ENCODE results near the gene OBSCN.

Gene OBSCN

DNA sequence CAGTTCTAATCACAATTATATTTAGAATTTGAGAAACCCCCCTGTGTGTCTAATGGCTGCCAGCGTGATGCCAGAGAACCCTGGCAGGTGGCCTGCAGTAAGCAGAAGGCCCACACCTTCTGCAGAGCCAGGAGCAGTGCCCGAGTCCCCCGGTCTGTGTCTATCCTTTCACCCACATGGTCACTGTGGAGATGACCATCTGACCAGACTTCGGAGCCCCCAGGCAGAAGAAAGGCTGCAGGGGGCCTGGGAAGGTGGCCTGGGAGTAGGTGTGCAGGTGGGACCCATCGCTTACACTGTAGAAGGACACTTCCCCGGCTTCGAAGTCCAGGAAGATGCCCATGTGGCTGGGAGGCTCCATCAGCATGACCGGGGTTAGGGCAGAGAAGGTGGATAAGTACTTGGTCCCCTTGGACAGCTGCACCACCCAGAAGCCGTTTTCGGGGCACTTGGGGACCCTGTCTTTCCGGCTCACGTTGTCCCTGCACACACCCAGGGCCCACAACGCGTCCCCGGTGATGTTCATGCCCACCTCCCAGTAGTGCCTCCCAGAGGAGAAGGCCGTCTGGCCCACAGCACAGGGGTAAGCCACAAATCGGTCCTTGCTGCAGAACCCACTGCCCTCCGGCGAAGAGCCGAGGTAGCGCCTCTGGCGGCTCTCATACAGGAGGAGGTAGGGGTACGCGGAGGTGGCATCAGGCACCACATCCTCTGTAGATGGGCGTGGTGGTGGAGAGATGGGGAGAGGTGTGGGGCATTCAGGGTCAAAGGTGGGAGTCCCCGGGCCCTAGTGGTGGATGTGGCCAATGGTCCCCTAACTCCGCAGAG lies 200.4 kb downstream of the OBSCN start:
- DNase-seq, result no peak

GRCh38 chr1:228408869-228409805 lies 201.3 kb downstream of the OBSCN start:
- DNase-seq, result no peak

- DNase-seq, result no peak
Measured at GRCh38 chr1:228410015-228410414, 202.2 kb downstream of the OBSCN start.

GRCh38 chr1:228410671-228411070 lies 202.8 kb downstream of the OBSCN start:
- no peak for DNase-seq

DNA sequence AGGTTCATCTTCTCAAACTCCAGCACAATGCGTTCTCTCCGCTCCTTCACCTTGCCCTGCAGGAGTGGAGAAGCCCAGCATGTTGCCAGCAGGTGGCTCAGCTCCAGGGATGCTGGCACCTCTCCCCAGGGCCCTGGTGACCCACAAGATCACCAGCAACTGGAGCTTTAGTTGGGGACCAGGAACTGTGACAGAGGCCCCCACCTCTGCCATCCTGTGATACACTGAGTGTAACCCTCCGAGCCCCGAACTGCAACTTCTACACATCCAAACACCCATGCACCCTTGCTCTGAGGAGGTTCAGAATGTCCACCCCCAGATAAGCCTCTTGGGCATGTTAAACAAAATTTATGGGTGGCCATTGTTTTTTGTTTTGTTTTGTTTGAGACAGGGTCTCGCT lies 203.3 kb downstream of the OBSCN start:
- DNase-seq, result no peak

DNA sequence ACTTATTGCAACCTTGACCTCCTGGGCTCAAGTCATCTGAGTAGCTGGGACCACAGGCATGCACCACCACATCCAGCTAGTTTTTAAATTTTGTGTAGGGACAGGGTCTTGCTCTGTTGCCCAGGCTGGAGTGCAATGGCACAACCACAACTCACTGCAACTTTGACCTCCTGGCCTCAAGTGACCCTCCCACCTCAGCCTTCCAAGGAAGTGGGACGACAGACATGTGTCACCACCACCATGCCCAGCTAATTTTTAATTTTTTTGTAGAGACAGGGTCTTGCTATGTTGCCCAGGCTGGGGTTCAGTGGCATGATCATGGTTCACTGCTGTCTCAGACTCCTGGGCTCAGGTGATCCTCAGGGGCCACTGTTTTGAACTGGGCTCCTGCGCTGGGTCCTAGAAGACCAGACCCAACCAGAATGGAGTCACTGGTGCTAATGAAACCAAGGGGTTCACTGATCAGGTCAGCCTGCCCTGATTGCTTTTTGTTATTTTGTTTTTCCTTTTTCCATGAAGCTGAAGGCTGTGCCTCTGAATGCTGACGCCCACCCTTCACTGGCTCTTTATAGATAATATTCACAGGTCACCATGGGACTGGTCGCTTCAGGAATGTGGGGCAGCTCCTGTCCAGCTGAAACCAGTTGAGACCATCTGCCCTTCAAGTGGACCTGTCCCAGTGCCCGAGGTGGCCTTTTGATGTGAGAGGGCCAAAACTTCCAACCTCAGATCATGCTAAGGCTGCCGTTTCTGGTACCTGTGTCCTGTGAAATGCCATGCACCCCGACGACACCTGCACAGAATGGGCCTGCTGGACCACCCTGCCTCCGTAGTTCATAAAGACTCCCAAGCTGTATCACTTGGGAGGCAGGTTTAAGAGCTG lies 203.9 kb downstream of the OBSCN start:
- no peak for DNase-seq

DNA sequence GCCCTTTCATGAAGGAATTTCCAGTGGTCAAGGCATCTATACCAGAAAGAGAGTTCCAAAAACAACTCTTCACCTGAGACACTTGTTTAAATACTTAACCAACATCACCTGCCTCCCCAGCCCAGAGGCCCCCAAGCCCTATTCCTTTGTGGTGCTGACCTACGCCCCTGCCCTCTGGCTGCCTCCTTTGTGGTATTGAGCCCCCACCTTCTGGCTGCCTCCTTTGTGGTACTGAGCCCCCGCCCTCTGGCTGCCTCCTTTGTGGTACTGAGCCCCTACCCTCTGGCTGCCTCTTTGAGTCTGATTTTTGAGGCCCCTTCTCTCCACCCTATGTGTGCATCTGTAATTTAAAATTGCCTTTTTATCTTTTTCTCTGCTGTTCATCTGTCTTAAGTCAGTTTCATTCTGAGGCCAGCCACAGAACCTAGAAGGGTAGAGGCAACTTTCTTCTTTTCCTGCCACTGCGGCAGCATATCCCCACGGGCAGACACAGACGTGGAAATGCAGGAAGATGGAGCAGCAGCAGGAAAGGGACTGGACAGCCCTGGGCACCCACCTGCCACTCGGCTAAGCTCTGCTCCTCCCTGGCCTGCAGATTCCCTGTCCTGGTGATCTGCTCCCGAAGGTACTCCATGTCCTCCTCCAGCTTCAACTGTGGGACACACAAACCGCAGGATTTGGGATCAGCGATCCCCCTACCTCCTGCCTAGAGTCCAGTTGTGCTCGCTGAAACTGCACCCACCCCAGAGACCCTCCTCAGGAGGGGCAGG lies 205.6 kb downstream of the OBSCN start:
- no peak for DNase-seq

DNA sequence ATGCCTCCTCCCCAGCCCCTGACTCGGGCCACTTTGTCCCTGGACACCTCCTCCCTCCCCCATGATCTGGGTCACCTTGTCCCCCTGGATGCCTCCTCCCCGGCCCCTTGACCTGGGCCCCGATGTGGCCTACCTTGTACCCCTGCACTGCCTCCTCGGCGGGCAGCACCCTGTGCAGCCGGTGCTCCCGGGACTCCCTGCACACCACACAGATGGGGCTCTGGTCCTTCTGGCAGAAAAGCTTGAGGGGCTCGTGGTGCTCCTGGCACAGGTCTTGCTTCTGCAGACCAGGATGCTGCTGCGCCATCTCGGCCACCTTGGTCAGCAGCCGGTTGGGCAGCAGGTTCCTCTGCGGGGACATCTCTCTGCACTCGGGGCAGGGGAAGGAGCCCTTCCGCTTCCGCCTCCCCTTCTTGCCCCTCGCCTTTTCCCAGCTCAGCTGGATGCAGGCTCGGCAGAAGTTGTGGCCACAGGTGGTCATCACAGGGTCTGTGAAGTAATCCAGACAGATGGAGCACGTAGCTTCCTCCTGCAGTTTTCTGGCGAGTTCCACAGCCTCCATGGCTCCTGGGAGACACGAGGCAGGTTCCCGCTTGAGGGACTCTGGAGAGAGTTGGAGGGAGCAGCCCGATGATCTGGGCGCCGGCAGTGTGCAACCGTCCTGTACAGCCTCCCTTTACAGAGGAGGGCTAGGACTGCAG lies 206.8 kb downstream of the OBSCN start:
- DNase-seq, result no peak

DNA sequence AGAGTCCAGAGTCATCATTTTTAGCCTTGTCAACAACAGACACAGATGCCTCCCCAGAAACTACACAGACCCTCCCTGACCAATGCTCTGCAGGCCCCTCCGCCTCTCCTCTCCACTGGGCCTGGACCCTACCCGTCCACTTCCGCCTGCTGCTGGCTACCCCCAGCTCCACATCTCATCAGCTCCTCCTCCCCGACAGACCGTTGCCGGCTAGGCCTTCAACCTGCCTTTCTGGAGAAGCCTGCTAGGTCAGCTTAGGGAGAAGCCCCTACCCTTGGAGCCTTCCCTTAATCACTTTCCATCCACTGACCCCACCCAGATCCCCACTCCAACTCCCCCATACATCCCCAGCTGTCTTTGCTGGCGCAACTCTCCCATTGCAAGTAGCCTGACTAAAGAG lies 207.4 kb downstream of the OBSCN start:
- no peak for DNase-seq

GRCh38 chr1:228415853-228416216 lies 208.0 kb downstream of the OBSCN start:
- DNase-seq, result no peak

DNA sequence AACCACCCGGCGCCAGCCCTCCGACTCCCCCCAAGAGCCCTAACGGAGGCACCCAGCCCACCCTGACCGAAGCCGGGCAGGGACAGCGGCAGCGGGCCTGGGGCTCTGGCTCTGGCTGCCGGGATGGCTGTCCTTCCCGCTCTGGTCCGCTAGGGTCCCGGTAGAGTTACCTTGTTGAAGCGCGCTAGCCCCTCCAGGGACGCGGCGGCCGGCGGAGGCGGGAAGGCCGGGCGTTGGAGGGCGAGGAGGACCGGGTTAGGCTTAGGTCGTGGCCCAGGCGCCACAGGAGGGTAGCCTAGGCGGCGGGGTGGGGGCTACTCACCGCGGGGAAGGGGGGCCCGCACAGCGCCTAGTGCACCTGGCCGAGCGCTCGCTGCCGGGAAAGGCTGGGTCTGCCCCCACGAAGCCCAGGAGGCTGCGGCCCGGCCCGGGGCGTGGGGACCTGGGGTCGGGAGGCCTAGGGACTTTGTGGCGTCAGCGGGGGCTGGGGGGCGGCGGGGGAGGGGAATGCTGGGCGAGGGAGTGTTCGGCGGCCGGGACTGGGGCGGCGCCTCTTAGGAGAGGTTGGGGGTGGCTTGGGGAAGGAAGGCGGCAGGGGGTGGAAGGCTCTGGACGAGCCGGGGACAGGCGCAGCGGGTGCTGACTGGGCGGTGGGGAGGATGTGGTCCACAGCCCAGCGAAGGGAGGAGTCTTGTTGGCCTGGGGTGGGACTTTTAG lies 208.5 kb downstream of the OBSCN start, which contains the start of gene TRIM17:
Gene TRIM17, minus strand, starts transcription at position 645 of the 717 bp plus-strand sequence. CDS start 1,789 bp downstream, outside the sequence.
- DNase-seq, result peak; percentile 42

DNA sequence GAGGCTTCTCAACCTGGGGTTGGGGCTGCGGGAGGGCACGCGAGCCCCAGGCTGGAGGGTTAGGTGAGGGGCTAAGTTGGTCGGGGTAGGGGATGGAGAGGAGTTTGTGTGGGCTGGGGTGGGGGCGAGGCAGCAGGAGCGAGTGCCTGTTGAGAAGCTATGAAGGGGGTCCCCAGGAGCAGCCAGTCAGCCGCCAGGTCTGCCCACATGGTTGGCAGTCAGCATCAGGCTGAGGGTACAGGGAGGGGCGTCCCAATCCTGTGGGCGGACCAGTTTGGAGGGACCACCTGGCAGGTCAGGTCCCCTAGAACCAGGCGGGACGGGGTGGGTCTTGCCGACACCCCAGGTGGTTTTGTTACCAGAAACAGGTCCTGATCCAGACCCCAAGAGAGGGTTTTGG lies 209.2 kb downstream of the OBSCN start:
- DNase-seq, result no peak

DNA sequence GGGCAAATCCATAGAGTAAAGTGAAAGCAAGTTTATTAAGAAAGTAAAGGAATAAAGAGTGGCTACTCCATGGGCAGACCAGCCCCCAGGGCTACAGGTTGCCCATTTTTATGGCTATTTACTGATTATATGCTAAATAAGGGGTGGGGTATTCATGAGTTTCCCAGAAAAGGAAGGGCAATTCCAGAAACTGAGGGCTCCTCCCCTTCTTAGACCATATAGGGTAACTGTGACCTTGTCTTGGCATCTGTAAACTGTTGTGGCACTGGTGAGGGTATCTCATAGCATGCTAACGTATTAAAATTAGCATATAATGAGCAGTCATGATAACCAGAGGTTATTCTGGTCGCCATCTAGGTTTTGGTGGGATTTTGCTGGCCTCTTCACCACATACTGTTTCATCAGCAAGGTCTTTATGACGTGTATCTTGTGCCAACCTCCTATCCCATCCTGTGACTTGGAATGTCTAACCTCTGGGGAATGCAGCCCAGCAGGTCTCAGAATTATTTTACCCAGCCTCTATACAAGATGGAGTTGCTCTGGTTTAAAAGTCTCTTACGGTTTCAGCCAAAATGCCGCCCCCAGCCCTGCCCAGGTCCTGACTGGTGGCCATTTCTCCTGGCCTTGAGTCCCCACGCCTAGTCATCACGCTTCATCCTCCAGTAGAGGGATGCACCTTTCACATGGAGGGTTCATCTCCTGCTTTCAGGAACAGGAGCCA lies 209.8 kb downstream of the OBSCN start:
- DNase-seq, result no peak

DNA sequence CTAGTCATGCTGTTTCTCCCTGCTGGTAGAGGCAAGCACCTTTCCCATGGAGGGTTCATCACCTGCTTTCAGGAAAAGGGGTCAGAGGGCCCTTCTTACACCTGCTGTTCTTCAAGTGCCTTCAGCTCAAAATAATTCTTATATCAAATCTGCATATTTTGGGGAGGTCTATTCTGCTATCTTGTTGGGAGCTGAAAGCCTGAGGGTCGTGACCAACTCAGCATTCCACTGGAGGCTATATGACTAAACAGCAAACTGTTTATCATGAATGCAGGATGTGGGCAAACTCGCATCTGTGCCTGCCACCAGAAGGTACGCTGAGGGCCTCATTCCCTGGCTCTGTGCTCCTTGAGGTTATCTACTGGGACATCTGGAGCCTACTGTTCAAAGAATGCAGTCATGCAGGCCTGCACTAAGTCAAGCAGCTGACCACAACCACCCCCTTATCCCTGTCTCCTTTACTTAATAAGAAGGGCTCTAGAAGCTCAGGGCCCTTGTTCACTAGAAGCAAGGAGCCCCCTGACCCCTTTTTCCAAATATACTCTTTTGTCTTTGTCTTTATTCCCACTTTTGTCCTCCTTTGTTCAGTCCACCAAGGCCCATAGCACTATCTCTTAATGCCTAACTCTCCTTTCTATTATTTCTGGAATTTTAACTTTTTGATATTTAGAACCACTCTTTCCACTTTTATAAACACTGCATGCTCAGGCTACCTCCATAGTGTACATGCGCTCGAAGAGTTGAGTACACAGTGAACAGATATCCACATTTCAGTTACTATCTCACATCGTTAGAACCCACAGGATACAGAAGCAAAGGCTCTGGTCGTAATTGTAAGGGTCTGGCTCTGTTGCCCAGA lies 213.4 kb downstream of the OBSCN start:
- DNase-seq, result no peak

- DNase-seq, result no peak
Measured at GRCh38 chr1:228423404-228424053, 215.7 kb downstream of the OBSCN start.

DNA sequence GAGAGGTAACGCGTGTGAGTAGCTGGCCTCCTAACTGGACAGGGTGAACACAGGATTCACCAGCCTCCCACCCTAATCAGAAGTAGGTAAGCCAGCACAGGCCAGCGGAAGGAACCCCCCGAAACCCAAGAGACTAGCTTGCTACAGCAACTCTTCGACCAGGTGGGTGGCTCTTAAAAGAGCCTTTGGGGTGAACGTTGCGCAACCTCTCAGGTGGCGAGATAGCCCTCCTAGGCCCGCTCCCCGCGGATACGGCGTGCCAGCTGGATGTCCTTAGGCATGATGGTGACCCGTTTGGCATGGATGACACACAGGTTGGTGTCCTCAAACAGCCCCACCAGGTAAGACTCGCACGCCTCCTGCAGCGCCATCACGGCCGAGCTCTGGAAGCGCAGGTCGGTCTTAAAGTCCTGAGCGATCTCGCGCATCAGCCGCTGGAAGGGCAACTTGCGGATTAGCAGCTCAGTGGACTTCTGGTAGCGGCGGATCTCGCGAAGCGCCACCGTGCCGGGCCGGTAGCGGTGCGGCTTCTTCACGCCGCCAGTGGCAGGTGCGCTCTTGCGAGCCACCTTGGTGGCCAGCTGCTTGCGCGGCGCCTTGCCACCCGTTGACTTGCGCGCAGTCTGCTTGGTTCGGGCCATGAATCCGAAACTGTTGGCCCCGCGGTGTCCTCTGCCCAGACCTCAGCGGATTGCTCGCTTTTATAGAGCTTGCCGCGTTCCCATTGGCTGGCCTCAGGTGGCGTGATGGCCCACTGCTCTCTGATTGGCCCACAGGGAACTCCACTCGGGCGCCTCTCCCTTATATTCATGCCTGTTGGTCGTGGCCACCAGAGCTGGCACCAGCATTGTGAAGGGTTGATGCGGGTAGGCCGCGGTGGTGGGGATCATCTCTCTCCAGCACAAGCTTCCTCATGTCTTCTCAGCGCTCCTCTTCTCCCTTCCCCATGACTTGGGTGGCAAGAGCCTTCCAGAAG lies 217.1 kb downstream of the OBSCN start:
- DNase-seq, result no peak

DNA sequence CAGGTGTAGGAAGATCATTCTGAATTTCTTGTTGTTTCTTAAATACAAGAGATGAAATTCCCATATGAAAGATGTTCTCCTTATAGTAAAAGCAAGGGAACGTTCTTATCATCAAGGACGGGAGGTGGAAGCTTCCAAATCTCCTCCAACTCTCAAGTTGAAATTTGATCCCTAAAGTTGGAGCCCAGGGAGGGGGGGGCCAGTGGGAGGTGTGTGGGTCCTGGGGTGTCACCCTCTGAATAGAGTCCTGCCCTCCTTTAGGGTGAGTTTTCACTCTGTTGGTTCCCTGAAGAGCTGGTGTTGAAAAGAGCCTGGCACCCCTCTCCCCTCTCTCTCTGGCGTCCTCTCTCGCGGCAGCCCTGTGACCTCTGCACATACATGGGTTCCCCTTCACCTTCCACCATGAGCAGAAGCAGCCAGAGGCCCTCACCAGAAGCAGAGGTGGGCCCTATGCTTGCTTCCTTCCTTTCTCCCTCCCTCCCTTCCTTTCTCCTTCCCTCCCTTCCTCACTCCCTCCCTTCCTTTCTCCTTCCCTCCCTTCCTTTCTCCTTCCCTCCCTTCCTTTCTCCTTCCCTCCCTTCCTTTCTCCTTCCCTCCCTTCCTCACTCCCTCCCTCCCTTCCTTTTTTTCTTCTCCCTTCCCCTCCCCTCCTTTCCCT lies 218.8 kb downstream of the OBSCN start:
- no peak for DNase-seq

Data from NCI-H2171 treated with DMSO at 0.1 percent for 48 hours (cell line).